ENCODE measurements around the gene PRRT1B. TPM values are rescaled to one million over a fixed set of nuclear protein-coding genes. Genes with fewer than 3 reads are reported as not detected.

PRRT1B gene
- polyA plus RNA-seq, 3 donors: not detected

GRCh38 chr9:131528186-131528585 is 17.1 kb upstream of the PRRT1B start:
- Mint-ChIP-seq H3K27ac (peak overlapping the region in 3 of 7 donors; percentile 22 to 36 (median 32)), H3K36me3 (peaks cover 47 to 57% of the 10 kb centered on the region in 2 donors), H3K4me1 (peaks cover 9% of the 10 kb centered on the region), H3K4me3 (no peak overlapping the region), H3K27me3 (ENCODE audit: low read depth in 3 of 3) (peaks cover 0 to 3% (median 2%) of the 10 kb centered on the region in 3 donors), H3K9me3 (no peaks in the 10 kb centered on the region)
- no peaks in the 10 kb centered on the region for H3K27me3 ChIP-seq (ENCODE audit: control insufficient read depth in 2 of 2, insufficient read depth in 2 of 2, low read length in 2 of 2)
- no peak overlapping the region for H3K4me2 ChIP-seq (replicated peaks; ENCODE audit: extremely low read depth, low read length, poor library complexity, severe bottlenecking)
- no peaks in the 10 kb centered on the region for H3K9me3 ChIP-seq (replicated peaks in 1 of 2; ENCODE audit: control insufficient read depth in 1 of 2, insufficient read depth in 1 of 2, low read length in 2 of 2)
- intact Hi-C loops (cut with micrococcal nuclease): no loop called here
- TF ChIP-seq CTCF (IDR thresholded peaks at IDR 0.05): no peak
- H3K4me1 ChIP-seq (ENCODE audit: control insufficient read depth in 1 of 2, insufficient read depth in 2 of 2, low read length in 2 of 2): peaks cover 13 to 18% of the 10 kb centered on the region in 2 donors
- H3K79me2 ChIP-seq (ENCODE audit: insufficient read depth, low read length): peaks cover 12% of the 10 kb centered on the region
- DNase-seq: no peak
- H3K4me3 ChIP-seq (replicated peaks in 1 of 3; ENCODE audit: low read depth in 2 of 3, low read length in 3 of 3): no peak overlapping the region
- no peak overlapping the region for H3K9ac ChIP-seq (ENCODE audit: insufficient read depth, low read length, poor library complexity, severe bottlenecking)
- WGBS (ENCODE audit: insufficient coverage): 96% methylated on average over 5 of the region's 7 CpGs
- H3K36me3 ChIP-seq (replicated peaks in 1 of 2; ENCODE audit: control insufficient read depth in 1 of 2, insufficient read depth in 2 of 2, low read length in 2 of 2): peaks cover 54 to 67% of the 10 kb centered on the region in 2 donors
- no peaks in the 10 kb centered on the region for H4K20me1 ChIP-seq (ENCODE audit: insufficient read depth, low read length)
- H2AFZ ChIP-seq (ENCODE audit: insufficient read depth, low read depth, low read length, poor library complexity, severe bottlenecking): no peak overlapping the region
- H3K27ac ChIP-seq (ENCODE audit: low read depth in 1 of 2, low read length in 2 of 2): no peak overlapping the region

GRCh38 chr9:131528886-131529505 is 16.3 kb upstream of the PRRT1B start:
- H3K4me3 Mint-ChIP-seq: no peak overlapping the region
- peaks cover under 1 to 2% (median 2%) of the 10 kb centered on the region in 3 donors for H3K27me3 Mint-ChIP-seq (ENCODE audit: low read depth in 3 of 3)
- Histone ChIP-seq H3K9ac (ENCODE audit: insufficient read depth, low read length, poor library complexity, severe bottlenecking) (no peak overlapping the region), H3K4me1 (ENCODE audit: control insufficient read depth in 1 of 2, insufficient read depth in 2 of 2, low read length in 2 of 2) (peaks cover 13 to 18% of the 10 kb centered on the region in 2 donors), H4K20me1 (ENCODE audit: insufficient read depth, low read length) (no peaks in the 10 kb centered on the region), H3K27ac (ENCODE audit: low read depth in 1 of 2, low read length in 2 of 2) (no peak overlapping the region), H3K27me3 (ENCODE audit: control insufficient read depth in 2 of 2, insufficient read depth in 2 of 2, low read length in 2 of 2) (no peaks in the 10 kb centered on the region), H3K36me3 (replicated peaks in 1 of 2; ENCODE audit: control insufficient read depth in 1 of 2, insufficient read depth in 2 of 2, low read length in 2 of 2) (peaks cover 48 to 59% of the 10 kb centered on the region in 2 donors), H3K9me3 (replicated peaks in 1 of 2; ENCODE audit: control insufficient read depth in 1 of 2, insufficient read depth in 1 of 2, low read length in 2 of 2) (no peaks in the 10 kb centered on the region), H2AFZ (ENCODE audit: insufficient read depth, low read depth, low read length, poor library complexity, severe bottlenecking) (no peak overlapping the region), H3K4me2 (replicated peaks; ENCODE audit: extremely low read depth, low read length, poor library complexity, severe bottlenecking) (no peak overlapping the region), H3K4me3 (replicated peaks in 1 of 3; ENCODE audit: low read depth in 2 of 3, low read length in 3 of 3) (no peak overlapping the region), H3K79me2 (ENCODE audit: insufficient read depth, low read length) (peaks cover 12% of the 10 kb centered on the region)
- WGBS (ENCODE audit: insufficient coverage): 98% methylated on average over 27 of the region's 35 CpGs
- TF ChIP-seq CTCF (IDR thresholded peaks at IDR 0.05): no peak
- H3K27ac Mint-ChIP-seq: no peak overlapping the region
- no peak for DNase-seq
- peaks cover 43 to 55% of the 10 kb centered on the region in 2 donors for H3K36me3 Mint-ChIP-seq
- intact Hi-C loops (cut with micrococcal nuclease): no loop called here
- no peaks in the 10 kb centered on the region for H3K9me3 Mint-ChIP-seq
- peaks cover 9% of the 10 kb centered on the region for H3K4me1 Mint-ChIP-seq
